OCI-LY7 (cell line): Measurements from ENCODE around the gene SOX5.

Source experiments
- CTCF ChIP-seq: fragments of 200-600 bp; sonication (generic); conservative IDR thresholded peaks from 2 replicates; pipeline ENCODE4 v1.5.1; 2014; ENCODE audit warnings: mild to moderate bottlenecking, antibody characterized with exemption, low read length, moderate library complexity, mixed read lengths
- EZH2phosphoT487 ChIP-seq: fragments of 200-600 bp; sonication (generic); IDR thresholded peaks from 2 replicates; pipeline ENCODE4 v1.6.1; 2018; ENCODE audit warnings: low read depth, borderline replicate concordance, mild to moderate bottlenecking, mixed run types, antibody characterized with exemption, low read length, moderate library complexity, mixed read lengths

GRCh38 chr12:23502259-23502658 lies 447.2 kb downstream of the SOX5 start:
- no peak for TF ChIP-seq CTCF
- TF ChIP-seq EZH2phosphoT487, result no peak
